Head of caudate nucleus (tissue), 42 donors: Measurements from ENCODE around the gene DAB1.

ENCODE experiments used
- DNase-seq, 42 donors: peaks; one replicate each; pipeline versions ENCODE4 v3.0.0 to v3.0.0-alpha.2; 2020 to 2021; ENCODE audit warnings: mixed read lengths in 7 of 42
- intact Hi-C: fragments of 100-400 bp; cut with DNase I; formaldehyde crosslinking; loops from one replicate; pipeline ENCODE4 v1.15.0; 2022

DAB1 gene

GRCh38 chr1:56961426-56961825 lies 462.4 kb downstream of the DAB1 start:
- intact Hi-C loops: no loop called here
- no peak for DNase-seq

GRCh38 chr1:56958526-56958925 lies 465.3 kb downstream of the DAB1 start:
- DNase-seq: peak in 14 of 42 donors; percentile 1 to 51 (median 11)
- intact Hi-C loops: no loop called here

GRCh38 chr1:56957931-56958330 lies 465.9 kb downstream of the DAB1 start:
- intact Hi-C loops: no loop called here
- no peak for DNase-seq

- DNase-seq: no peak
- intact Hi-C loops: no loop called here
Observed at GRCh38 chr1:56954664-56955063, 469.2 kb downstream of the DAB1 start.

GRCh38 chr1:56953386-56953785 lies 470.5 kb downstream of the DAB1 start:
- intact Hi-C loops: no loop called here
- no peak for DNase-seq

GRCh38 chr1:56952501-56952900 lies 471.4 kb downstream of the DAB1 start:
- intact Hi-C loops: no loop called here

GRCh38 chr1:56948403-56949023 lies 475.3 kb downstream of the DAB1 start:
- intact Hi-C loops: no loop called here
- DNase-seq: no peak

More at GRCh38 chr1:56952501-56952900, 471.4 kb downstream of the DAB1 start:
- no peak for DNase-seq
